Measurements from ENCODE around the gene CRTAC1. TPM values are rescaled to one million over a fixed set of nuclear protein-coding genes. Genes with fewer than 3 reads are reported as not detected.

CRTAC1 gene
- total RNA-seq, 1 experiment from 2014 or later: 1.2 TPM

GRCh38 chr10:97866524-97867219 is 163.7 kb downstream of the CRTAC1 start:
- CTCF ChIA-PET: interaction anchor here (0.6 to 4.3 kb wide), 4 partner anchors 17 to 161 kb away, joined by 3 to 57 read pairs (median 8); partner anchors contain the start of gene GOLGA7B
- DNase-seq (ENCODE audit: low spot score): no peak
- no peak overlapping the region for H3K4me3 Mint-ChIP-seq
- TF ChIP-seq ZNF425 (CRISPR knock-in tag; conservative IDR thresholded peaks at IDR 0.05) (no peak), ZNF317 (CRISPR knock-in tag; IDR thresholded peaks at IDR 0.05; ENCODE audit: borderline replicate concordance, low read depth) (no peak), FOXK1 (CRISPR knock-in tag; IDR thresholded peaks at IDR 0.05) (no peak), GTF2I (CRISPR knock-in tag; conservative IDR thresholded peaks at IDR 0.05) (no peak), MXD4 (CRISPR knock-in tag; IDR thresholded peaks at IDR 0.05; ENCODE audit: borderline replicate concordance) (no peak), IRF2 (CRISPR knock-in tag; IDR thresholded peaks at IDR 0.05; ENCODE audit: borderline replicate concordance, low read depth) (no peak), MLX (CRISPR knock-in tag; IDR thresholded peaks at IDR 0.05) (no peak), ZNF396 (CRISPR knock-in tag; IDR thresholded peaks at IDR 0.05; ENCODE audit: borderline replicate concordance) (no peak), EMX1 (CRISPR knock-in tag; IDR thresholded peaks at IDR 0.05) (no peak), FOXP1 (CRISPR knock-in tag; IDR thresholded peaks at IDR 0.05; ENCODE audit: borderline replicate concordance) (no peak), ZNF532 (CRISPR knock-in tag; IDR thresholded peaks at IDR 0.05; ENCODE audit: borderline replicate concordance) (no peak), FOXJ3 (CRISPR knock-in tag; IDR thresholded peaks at IDR 0.05; ENCODE audit: borderline replicate concordance) (no peak)
- POLR2A ChIA-PET: no interaction called here
- H3K27ac Mint-ChIP-seq: no peak overlapping the region; the same call in 1 of the 2 replicates
- no peak for ATAC-seq
- H3K9me3 Mint-ChIP-seq: no peaks in the 10 kb centered on the region
- no peaks in the 10 kb centered on the region for H3K36me3 Mint-ChIP-seq
- no peaks in the 10 kb centered on the region for H3K27me3 Mint-ChIP-seq (ENCODE audit: low read depth)
- peaks cover 42% of the 10 kb centered on the region for H3K4me1 Mint-ChIP-seq

- CTCF ChIA-PET: interaction anchor here (0.6 to 1.8 kb wide), 5 partner anchors 16 to 176 kb away, joined by 3 to 9 read pairs (median 4); partner anchors contain the start of gene GOLGA7B
- POLR2A ChIA-PET: interaction anchor here (0.6 kb wide), 1 partner anchor 151 kb away, joined by 4 read pairs; no protein-coding TSS in a partner anchor
- no peaks in the 10 kb centered on the region for H3K9me3 Mint-ChIP-seq
- H3K36me3 Mint-ChIP-seq: no peaks in the 10 kb centered on the region
- no peak overlapping the region for H3K4me3 Mint-ChIP-seq
- H3K27ac Mint-ChIP-seq: no peak overlapping the region
- H3K4me1 Mint-ChIP-seq: peaks cover 46% of the 10 kb centered on the region
- no peak for DNase-seq (ENCODE audit: low spot score)
- H3K27me3 Mint-ChIP-seq (ENCODE audit: low read depth): no peaks in the 10 kb centered on the region
- ATAC-seq: no peak
- no peak for TF ChIP-seq ZNF121 (CRISPR knock-in tag; IDR thresholded peaks at IDR 0.05)
- TF ChIP-seq ERG (CRISPR knock-in tag; IDR thresholded peaks at IDR 0.05): no peak
- TF ChIP-seq PRRX2 (CRISPR knock-in tag; IDR thresholded peaks at IDR 0.05): no peak
- TF ChIP-seq ATF1 (CRISPR knock-in tag; IDR thresholded peaks at IDR 0.05): no peak
- no peak for TF ChIP-seq AFF4 (CRISPR knock-in tag; IDR thresholded peaks at IDR 0.05; ENCODE audit: borderline replicate concordance)
- no peak for TF ChIP-seq NFYB (CRISPR knock-in tag; conservative IDR thresholded peaks at IDR 0.05; ENCODE audit: low read depth)
- no peak for TF ChIP-seq ZMAT4 (CRISPR knock-in tag; IDR thresholded peaks at IDR 0.05)
- no peak for TF ChIP-seq OVOL2 (CRISPR knock-in tag; IDR thresholded peaks at IDR 0.05; ENCODE audit: borderline replicate concordance)
- TF ChIP-seq IRF1 (CRISPR knock-in tag; IDR thresholded peaks at IDR 0.05): no peak
These were observed 164.9 kb downstream of the CRTAC1 start for GRCh38 chr10:97865488-97865887.

Measured in WTC11 (cell line).